ENCODE data around the gene GPSM1.
A peak's percentile ranks its signal among the peaks of the same experiment; 100 is the strongest.

The GPSM1 gene

DNA sequence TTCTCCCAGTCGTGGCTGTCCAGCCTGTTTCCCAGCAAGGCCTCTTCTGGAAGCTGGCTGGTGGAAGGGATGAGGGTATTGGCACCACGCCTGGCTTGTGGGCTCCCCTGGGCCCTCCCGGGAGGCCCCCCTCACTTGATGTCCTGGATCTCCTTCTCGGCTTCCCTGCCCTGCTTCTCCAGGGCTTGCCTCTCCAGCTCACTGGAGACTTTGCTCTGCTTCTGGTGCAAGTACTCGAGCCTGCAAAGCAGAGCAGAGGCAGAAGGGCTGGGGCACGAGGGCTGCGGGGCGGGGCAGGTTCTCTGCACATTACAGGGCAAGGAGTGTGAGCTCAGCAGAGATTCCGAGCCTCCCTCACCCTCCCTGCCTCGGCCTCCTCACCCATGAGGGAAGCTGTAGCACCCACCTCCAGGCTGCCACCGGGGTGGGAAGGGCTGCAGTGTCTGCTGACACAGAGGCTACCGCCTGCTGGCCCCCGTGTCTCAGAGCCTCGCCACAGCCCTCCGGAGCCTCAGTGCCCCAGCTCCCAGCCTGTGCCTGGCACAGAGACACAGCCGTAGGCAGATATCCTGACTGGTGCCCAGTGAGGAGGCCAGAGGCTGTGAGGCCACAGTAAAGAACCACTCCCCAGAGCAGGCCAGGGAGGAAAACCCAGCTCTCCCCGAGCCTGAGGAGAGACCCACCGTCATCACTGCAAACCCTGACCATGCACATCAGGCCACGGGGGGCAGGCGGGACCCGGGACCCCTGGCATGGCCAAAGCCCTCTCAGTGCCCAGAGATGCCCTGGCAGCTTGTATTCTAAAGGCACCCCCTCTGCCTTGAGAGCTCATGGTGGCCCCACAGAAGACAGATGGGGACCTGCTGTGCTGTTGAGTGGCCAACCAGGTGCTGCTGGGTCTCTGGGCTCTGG is 65.5 kb downstream of the GPSM1 start:
- no peak overlapping the region for H3K27ac ChIP-seq
- TF ChIP-seq, protein P1, sequence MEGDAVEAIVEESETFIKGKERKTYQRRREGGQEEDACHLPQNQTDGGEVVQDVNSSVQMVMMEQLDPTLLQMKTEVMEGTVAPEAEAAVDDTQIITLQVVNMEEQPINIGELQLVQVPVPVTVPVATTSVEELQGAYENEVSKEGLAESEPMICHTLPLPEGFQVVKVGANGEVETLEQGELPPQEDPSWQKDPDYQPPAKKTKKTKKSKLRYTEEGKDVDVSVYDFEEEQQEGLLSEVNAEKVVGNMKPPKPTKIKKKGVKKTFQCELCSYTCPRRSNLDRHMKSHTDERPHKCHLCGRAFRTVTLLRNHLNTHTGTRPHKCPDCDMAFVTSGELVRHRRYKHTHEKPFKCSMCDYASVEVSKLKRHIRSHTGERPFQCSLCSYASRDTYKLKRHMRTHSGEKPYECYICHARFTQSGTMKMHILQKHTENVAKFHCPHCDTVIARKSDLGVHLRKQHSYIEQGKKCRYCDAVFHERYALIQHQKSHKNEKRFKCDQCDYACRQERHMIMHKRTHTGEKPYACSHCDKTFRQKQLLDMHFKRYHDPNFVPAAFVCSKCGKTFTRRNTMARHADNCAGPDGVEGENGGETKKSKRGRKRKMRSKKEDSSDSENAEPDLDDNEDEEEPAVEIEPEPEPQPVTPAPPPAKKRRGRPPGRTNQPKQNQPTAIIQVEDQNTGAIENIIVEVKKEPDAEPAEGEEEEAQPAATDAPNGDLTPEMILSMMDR (IDR thresholded peaks at IDR 0.05): no peak
- TF ChIP-seq ZFX (IDR thresholded peaks at IDR 0.05; ENCODE audit: borderline replicate concordance): no peak

DNA sequence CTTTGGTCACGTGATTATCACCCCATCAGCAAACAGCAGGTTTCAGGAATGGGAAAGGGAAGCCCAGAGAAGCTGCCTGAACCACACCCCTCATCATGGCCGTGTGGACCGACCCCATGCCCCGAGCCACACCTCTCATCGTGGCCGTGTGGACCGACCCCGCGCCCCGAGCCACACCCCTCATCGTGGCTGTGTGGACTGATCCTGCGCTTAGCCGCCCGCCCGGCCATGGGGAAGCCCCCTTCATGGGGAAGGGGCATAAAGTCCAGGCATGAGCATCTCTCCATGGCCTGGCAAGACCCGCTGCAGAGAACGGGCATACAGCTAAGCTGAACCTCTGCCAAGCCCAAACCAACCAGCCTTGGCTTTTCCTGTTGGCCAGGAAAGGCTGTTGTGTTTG is 66.2 kb downstream of the GPSM1 start:
- H3K27ac ChIP-seq: no peak overlapping the region
- no peak for TF ChIP-seq ZFX (IDR thresholded peaks at IDR 0.05; ENCODE audit: borderline replicate concordance)
- TF ChIP-seq, protein P1 (IDR thresholded peaks at IDR 0.05): no peak

DNA sequence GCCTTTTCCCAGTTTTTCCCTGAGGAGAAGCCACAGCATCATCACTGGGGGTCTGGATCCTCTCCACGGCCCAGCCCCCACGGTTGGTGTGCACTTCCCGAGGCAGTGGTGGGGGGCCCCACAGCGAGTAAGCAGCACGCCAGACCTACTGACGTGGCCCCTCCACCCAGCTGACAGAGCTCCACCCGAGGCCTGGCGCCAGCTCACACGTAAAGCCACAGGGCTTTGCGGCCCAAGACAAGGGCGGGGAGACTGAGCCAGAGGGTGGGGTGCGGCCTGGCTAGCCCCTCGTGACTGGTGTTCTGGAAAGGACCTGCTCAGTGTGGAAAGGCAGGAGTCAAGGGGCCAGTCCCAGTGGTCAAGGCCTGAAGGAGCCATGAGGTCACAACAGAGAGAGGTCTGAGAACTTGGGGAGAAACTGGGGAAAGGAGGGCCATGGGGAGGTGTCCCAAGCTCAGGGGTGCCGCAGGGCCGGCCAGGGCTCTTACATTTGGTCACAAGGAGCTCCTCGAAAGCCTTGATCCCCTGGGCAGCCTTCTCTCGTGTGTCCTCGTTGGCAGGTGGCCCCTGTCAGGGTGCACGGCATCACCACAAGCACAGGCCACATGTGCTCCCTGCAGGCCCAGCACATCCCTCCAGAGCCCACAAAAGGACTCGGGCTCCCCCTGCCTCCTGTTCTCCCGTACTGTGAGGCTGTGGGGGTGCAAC is 67.1 kb downstream of the GPSM1 start:
- H3K27ac ChIP-seq: no peak overlapping the region
- TF ChIP-seq ZFX (IDR thresholded peaks at IDR 0.05; ENCODE audit: borderline replicate concordance): no peak
- TF ChIP-seq, protein P1 (IDR thresholded peaks at IDR 0.05): no peak

DNA sequence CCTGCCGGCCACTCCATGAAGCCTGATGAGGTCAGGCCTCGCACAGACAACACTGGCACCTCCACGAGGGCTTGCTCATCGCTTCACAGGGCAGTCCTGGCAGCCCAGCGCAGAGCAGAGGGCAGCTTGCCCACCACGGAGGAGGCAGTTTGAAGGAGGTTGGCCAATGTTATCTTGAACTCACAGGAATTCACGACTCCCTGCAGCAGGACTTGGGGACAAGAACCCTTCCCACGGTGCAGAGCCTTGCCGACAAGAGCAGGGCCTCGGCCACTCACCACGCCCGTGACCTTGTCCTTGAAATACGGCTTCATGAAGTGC is 67.6 kb downstream of the GPSM1 start:
- no peak overlapping the region for H3K27ac ChIP-seq

DNA sequence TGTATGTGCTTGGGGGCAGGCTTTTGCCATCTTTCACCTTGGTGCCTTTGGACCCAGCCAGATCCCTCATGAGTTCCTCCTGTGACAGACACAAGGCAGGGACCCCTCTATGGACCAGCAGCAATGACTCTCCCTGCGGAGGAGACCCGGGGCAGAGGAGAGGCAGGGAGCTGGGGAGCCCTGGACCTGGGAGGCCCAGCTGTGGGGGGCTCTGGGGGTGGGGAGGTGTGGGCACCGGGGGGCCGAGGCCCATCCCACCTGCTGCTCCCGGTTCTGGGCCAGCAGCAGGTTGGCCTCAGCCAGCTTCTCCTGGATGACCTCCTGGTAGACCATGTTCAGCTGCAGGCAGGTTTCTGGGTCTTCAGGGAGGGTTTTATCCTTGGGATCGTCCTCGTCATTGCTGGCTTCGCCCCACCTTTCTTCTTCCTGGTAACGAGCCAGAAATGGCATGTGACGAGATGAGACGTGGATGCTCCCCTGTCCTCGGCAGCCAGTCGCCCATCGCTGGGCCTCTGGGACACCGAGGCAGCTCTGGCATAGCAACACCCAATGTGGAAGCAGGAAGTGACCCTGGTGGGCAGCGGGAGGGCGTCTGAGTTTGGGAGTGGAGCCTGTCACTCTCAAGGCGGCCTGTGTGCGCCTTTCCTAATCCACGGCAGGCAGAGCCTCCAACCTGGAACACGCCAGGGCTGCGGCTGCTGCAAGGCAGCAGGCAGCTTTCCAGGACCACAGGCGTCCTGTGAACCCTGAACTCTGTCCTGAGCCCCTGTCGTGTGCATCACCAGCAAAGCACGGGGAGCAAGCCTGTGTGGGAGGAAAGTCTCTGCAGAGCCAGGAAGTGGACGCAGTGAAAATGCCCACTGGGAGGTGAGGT is 68.2 kb downstream of the GPSM1 start:
- TF ChIP-seq, protein P1 (IDR thresholded peaks at IDR 0.05): no peak
- TF ChIP-seq ZFX (IDR thresholded peaks at IDR 0.05; ENCODE audit: borderline replicate concordance): no peak
- H3K27ac ChIP-seq: no peak overlapping the region

More for the DNA sequence above, 67.6 kb downstream of the GPSM1 start:
- no peak for TF ChIP-seq ZFX (IDR thresholded peaks at IDR 0.05; ENCODE audit: borderline replicate concordance)
- TF ChIP-seq, protein P1 (IDR thresholded peaks at IDR 0.05): no peak

DNA sequence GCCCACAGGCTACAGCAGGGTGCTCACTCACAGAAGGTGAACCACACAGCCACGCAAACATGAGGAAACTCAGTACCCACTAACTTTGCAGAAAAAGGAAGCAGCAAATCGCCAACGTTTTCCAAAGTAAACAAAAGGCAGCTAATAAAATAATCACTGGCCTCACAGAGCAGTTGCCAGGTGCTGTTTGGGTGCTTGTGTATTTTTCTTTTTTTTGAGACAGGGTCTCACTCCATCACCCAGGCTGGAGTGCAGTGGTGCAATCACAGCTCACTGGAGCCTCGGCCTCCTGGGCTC is 68.8 kb downstream of the GPSM1 start:
- TF ChIP-seq ZFX (IDR thresholded peaks at IDR 0.05; ENCODE audit: borderline replicate concordance): no peak
- TF ChIP-seq, protein P1 (IDR thresholded peaks at IDR 0.05): no peak
- 0 out of 2 replicates have a peak overlapping the region, but pooled peaks have one; percentile 17 for H3K27ac ChIP-seq

Measured in 22Rv1 (cell line).